Astrocyte (in vitro differentiated cells and primary cell): ENCODE data around the gene SDK1. TPM values are rescaled to one million over a fixed set of nuclear protein-coding genes. Genes with fewer than 3 reads are reported as not detected.

Experiments
- DNase-seq: peaks from one replicate; pipeline ENCODE4 v3.0.0-alpha.2; 2010; ENCODE audit warnings: low read depth
- FAIRE-seq: peaks from 2 replicates; lab custom pipeline; 2011; peaks lifted over from hg19 to GRCh38; lab: Jason Lieb, UNC
- H2AFZ ChIP-seq: 2 replicates; pipeline ENCODE4 v1.6.0; 2012; ENCODE audit warnings: low read depth, low read length, inconsistent platforms
- H3K27ac ChIP-seq: 2 replicates; pipeline ENCODE4 v1.5.1; 2011; ENCODE audit warnings: low read depth, low read length, inconsistent platforms
- H3K27me3 ChIP-seq: 2 replicates; pipeline ENCODE4 v1.6.0; 2011; ENCODE audit warnings: low read length, inconsistent platforms; ENCODE audit not compliant: insufficient read depth
- H3K36me3 ChIP-seq: 2 replicates; pipeline ENCODE4 v1.5.1; 2011; ENCODE audit warnings: low read length, inconsistent platforms; ENCODE audit not compliant: insufficient read depth
- H3K4me1 ChIP-seq: 2 replicates; pipeline ENCODE4 v1.5.1; 2011; ENCODE audit warnings: low read length, inconsistent platforms; ENCODE audit not compliant: insufficient read depth
- H3K4me2 ChIP-seq: 2 replicates; pipeline ENCODE4 v1.6.0; 2012; ENCODE audit warnings: low read length, inconsistent platforms
- H3K4me3 ChIP-seq: 2 replicates; pipeline ENCODE4 v1.5.1; 2011; ENCODE audit warnings: low read depth, mild to moderate bottlenecking, low read length, inconsistent platforms; ENCODE audit not compliant: insufficient read depth
- H3K79me2 ChIP-seq: 2 replicates; pipeline ENCODE4 v1.6.0; 2012; ENCODE audit warnings: mild to moderate bottlenecking, low read length, inconsistent platforms; ENCODE audit not compliant: insufficient read depth
- H3K9ac ChIP-seq: 2 replicates; pipeline ENCODE4 v1.6.0; 2012; ENCODE audit warnings: mild to moderate bottlenecking, low read length, inconsistent platforms
- H3K9me3 ChIP-seq: 2 replicates; pipeline ENCODE4 v1.5.1; 2012; ENCODE audit warnings: low read depth, mild to moderate bottlenecking, low read length, inconsistent platforms; ENCODE audit not compliant: insufficient read depth
- H4K20me1 ChIP-seq: 2 replicates; pipeline ENCODE4 v1.6.0; 2012; ENCODE audit warnings: low read length, inconsistent platforms; ENCODE audit not compliant: insufficient read depth
- H3K27ac Mint-ChIP-seq: one replicate; pipeline ENCODE4 v1.8.0; 2021; ENCODE audit warnings: mild to moderate bottlenecking, mixed read lengths; ENCODE audit not compliant: unreplicated experiment
- H3K27me3 Mint-ChIP-seq: one replicate; pipeline ENCODE4 v1.8.0; 2021; ENCODE audit warnings: low read depth, mixed read lengths; ENCODE audit not compliant: unreplicated experiment
- H3K36me3 Mint-ChIP-seq: one replicate; pipeline ENCODE4 v1.8.0; 2021; ENCODE audit warnings: low read depth, mixed read lengths; ENCODE audit not compliant: unreplicated experiment
- H3K4me1 Mint-ChIP-seq: one replicate; pipeline ENCODE4 v1.8.0; 2021; ENCODE audit warnings: low read depth, mixed read lengths; ENCODE audit not compliant: unreplicated experiment
- H3K4me3 Mint-ChIP-seq: one replicate; pipeline ENCODE4 v1.8.0; 2021; ENCODE audit warnings: mild to moderate bottlenecking, moderate library complexity, mixed read lengths; ENCODE audit not compliant: unreplicated experiment
- H3K9me3 Mint-ChIP-seq: one replicate; pipeline ENCODE4 v1.8.0; 2021; ENCODE audit warnings: mild to moderate bottlenecking, mixed read lengths; ENCODE audit not compliant: unreplicated experiment
- CTCF ChIP-seq: IDR thresholded peaks from 2 replicates; pipeline ENCODE4 v1.5.1; 2011; ENCODE audit warnings: low read depth, mild to moderate bottlenecking, inconsistent platforms, low read length, moderate library complexity; ENCODE audit not compliant: insufficient read depth
- EZH2 ChIP-seq: IDR thresholded peaks from 2 replicates; pipeline ENCODE4 v1.6.1; 2012; ENCODE audit warnings: mild to moderate bottlenecking, low read length, inconsistent platforms; ENCODE audit not compliant: insufficient read depth
- total RNA-seq: library from RNA; stranded (reverse); gene quantifications from 2 replicates; pipeline ENCODE4 v1.2.1, GENCODE V29; 2021

The SDK1 gene
- total RNA-seq, 1 donor from 2014 or later, result 4.2 TPM

- H3K79me2 ChIP-seq, result no peaks in the 10 kb centered on the region
- H4K20me1 ChIP-seq, result no peaks in the 10 kb centered on the region
- Mint-ChIP-seq H3K4me3 (no peak overlapping the region), H3K4me1 (peaks cover 4% of the 10 kb centered on the region), H3K27ac (no peak overlapping the region), H3K27me3 (peaks cover 47% of the 10 kb centered on the region), H3K36me3 (peaks cover 4% of the 10 kb centered on the region), H3K9me3 (peaks cover 3% of the 10 kb centered on the region)
- TF ChIP-seq EZH2, result no peak
- TF ChIP-seq CTCF, result no peak
- no peaks in the 10 kb centered on the region for H3K27me3 ChIP-seq
- no peak overlapping the region for H3K4me3 ChIP-seq
- no peak for DNase-seq
- H3K27ac ChIP-seq, result no peak overlapping the region
- no peaks in the 10 kb centered on the region for H3K36me3 ChIP-seq
- no peak overlapping the region for H2AFZ ChIP-seq
- no peak overlapping the region for H3K9ac ChIP-seq
- no peak overlapping the region for H3K4me2 ChIP-seq
- H3K4me1 ChIP-seq, result peaks cover 3% of the 10 kb centered on the region
- peaks cover 2% of the 10 kb centered on the region for H3K9me3 ChIP-seq
- FAIRE-seq, result no peak
Measured at GRCh38 chr7:4127909-4128560, 827.0 kb downstream of the SDK1 start.

GRCh38 chr7:4129481-4130122 is 828.5 kb downstream of the SDK1 start:
- H3K4me3 Mint-ChIP-seq, result no peak overlapping the region
- no peak overlapping the region for H2AFZ ChIP-seq
- no peaks in the 10 kb centered on the region for H3K36me3 ChIP-seq
- DNase-seq (no peak), FAIRE-seq (no peak)
- no peaks in the 10 kb centered on the region for H3K27me3 ChIP-seq
- H3K4me3 ChIP-seq, result no peak overlapping the region
- no peaks in the 10 kb centered on the region for H3K4me1 Mint-ChIP-seq
- no peak overlapping the region for H3K4me2 ChIP-seq
- peaks cover 4% of the 10 kb centered on the region for H3K36me3 Mint-ChIP-seq
- no peaks in the 10 kb centered on the region for H4K20me1 ChIP-seq
- peaks cover 55% of the 10 kb centered on the region for H3K27me3 Mint-ChIP-seq
- H3K4me1 ChIP-seq, result no peaks in the 10 kb centered on the region
- H3K27ac ChIP-seq, result no peak overlapping the region
- peaks cover 2% of the 10 kb centered on the region for H3K9me3 ChIP-seq
- no peak overlapping the region for H3K9ac ChIP-seq
- no peak for TF ChIP-seq EZH2
- TF ChIP-seq CTCF, result no peak
- H3K9me3 Mint-ChIP-seq, result peaks cover 3% of the 10 kb centered on the region
- H3K79me2 ChIP-seq, result no peaks in the 10 kb centered on the region
- H3K27ac Mint-ChIP-seq, result no peak overlapping the region

- no peak overlapping the region for H3K4me3 Mint-ChIP-seq
- no peaks in the 10 kb centered on the region for H3K4me1 Mint-ChIP-seq
- Histone ChIP-seq H3K27me3 (no peaks in the 10 kb centered on the region), H4K20me1 (no peaks in the 10 kb centered on the region), H3K36me3 (no peaks in the 10 kb centered on the region), H3K4me3 (no peak overlapping the region), H3K4me2 (no peak overlapping the region), H3K9ac (no peak overlapping the region), H3K9me3 (no peaks in the 10 kb centered on the region), H3K27ac (no peak overlapping the region), H3K79me2 (no peaks in the 10 kb centered on the region), H3K4me1 (no peaks in the 10 kb centered on the region), H2AFZ (no peak overlapping the region)
- no peak for TF ChIP-seq EZH2
- no peak for TF ChIP-seq CTCF
- peaks cover 4% of the 10 kb centered on the region for H3K36me3 Mint-ChIP-seq
- H3K27ac Mint-ChIP-seq, result no peak overlapping the region
- H3K27me3 Mint-ChIP-seq, result peaks cover 68% of the 10 kb centered on the region
- no peak for DNase-seq
- no peak for FAIRE-seq
- H3K9me3 Mint-ChIP-seq, result peaks cover 3% of the 10 kb centered on the region
Measured at GRCh38 chr7:4131063-4131462, 830.0 kb downstream of the SDK1 start.
